HG03432 (cell line): ENCODE results near the gene RASA4.
"Not testable (repeated sequence)": the region's sequence is repeated elsewhere in the genome, so short reads cannot be mapped to it uniquely, and the experiment has no call there.

ENCODE experiments used
- ATAC-seq: cut with Tn5 transposase; IDR thresholded peaks from one replicate; pipeline ENCODE4 v1.9.1; 2021; ENCODE audit warnings: mild to moderate bottlenecking, moderate library complexity; ENCODE audit not compliant: unreplicated experiment

The RASA4 gene

GRCh38 chr7:102544372-102544771 lies 72.2 kb downstream of the RASA4 start:
- ATAC-seq = not testable (repeated sequence)

DNA sequence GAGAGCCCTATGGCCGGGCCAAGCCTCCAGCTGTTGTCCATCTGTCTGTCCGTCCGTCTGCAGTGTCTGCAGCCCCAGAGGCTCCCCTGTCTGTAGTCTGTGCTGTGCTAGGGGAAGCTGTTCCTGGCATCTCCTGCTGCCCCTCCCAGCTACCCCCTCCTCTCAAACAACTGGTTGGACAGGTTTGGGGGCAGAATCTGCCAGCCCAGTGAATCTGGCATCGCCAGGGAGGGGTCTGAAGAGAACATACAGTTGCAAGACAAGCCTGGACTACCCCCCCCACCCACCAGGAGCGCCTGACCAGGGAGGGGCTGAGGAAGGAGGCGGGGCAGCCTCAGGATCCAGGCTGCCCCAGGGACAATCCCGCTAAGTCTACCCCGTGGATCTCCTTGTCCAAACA lies 73.0 kb downstream of the RASA4 start, which contains the start of gene UPK3BL2:
UPK3BL2 (minus strand) TSS at position 101 of the 400 bp plus-strand sequence; CDS start at position 41, 60 bp downstream.
- not testable (repeated sequence) for ATAC-seq

DNA sequence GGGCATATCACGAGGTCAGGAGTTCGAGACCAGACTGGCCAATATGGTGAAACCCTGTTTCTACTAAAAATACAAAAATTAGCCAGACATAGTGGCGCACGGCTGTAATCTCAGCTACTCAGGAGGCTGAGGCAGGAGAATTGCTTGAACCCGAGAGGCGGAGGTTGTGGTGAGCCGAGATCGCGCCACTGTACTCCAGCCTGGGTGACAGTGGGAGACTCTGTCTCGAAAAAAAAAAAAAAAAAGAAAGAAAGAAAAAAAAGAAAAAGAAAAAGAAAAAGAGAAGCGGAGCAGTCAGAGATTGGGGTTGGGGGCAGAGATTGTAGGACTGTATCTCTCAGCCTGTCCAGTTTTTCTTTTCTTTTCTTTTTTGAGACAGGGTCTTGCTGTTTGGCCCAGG lies 73.8 kb downstream of the RASA4 start:
- not testable (repeated sequence) for ATAC-seq

DNA sequence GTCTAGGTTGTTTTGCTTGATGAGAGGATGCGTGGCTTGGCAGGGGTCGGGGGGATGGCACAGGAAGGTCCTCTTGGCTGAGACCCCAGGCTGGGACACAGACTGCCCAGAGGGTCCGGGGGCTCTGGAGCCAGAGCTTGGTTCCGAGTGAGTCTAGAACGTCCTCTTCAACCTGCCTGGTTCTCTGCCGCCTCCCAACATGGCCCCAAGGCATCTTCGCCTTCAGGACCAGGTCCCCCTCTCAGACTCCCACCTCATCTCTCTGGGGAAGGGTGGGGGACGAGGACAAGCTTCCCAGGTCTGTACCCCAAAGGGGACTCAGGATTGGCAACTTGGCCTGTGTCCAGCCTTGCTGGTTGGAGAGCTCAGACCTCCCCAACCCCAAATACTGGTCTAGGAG lies 74.5 kb downstream of the RASA4 start:
- ATAC-seq = not testable (repeated sequence)

GRCh38 chr7:102540604-102541003 lies 76.0 kb downstream of the RASA4 start:
- ATAC-seq = not testable (repeated sequence)

DNA sequence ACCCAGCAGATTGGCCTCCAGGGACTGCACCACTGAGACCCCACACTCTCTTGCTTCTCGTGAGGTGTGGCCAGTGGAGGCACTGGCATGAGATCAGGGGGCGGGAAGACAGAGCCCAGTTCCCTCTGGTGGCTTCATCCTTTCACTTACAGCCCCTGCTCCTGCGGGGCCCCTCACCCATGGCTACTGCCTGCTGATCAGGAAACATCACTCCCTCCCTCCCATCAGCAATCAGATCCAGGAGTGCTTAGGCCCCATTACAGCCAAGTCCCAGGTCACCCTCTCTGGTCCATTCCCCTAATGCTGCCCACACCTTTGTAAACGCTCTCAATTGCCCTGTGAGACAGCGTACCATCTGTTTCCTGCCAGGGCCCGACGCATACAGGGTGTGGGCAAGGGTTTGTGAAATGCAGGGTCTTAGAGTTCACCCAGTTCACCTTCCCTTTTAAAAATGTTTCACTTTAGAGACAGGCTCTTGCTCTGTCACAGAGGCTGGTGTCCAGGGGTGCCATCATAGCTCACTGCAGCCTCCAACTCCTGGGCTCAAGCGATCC lies 81.4 kb downstream of the RASA4 start:
- not testable (repeated sequence) for ATAC-seq

- not testable (repeated sequence) for ATAC-seq
These were observed 84.4 kb downstream of the RASA4 start for GRCh38 chr7:102532127-102532526.

GRCh38 chr7:102531583-102531982 lies 85.0 kb downstream of the RASA4 start:
- ATAC-seq = not testable (repeated sequence)

- ATAC-seq = not testable (repeated sequence)
These were observed 88.4 kb downstream of the RASA4 start for GRCh38 chr7:102527822-102528793.

DNA sequence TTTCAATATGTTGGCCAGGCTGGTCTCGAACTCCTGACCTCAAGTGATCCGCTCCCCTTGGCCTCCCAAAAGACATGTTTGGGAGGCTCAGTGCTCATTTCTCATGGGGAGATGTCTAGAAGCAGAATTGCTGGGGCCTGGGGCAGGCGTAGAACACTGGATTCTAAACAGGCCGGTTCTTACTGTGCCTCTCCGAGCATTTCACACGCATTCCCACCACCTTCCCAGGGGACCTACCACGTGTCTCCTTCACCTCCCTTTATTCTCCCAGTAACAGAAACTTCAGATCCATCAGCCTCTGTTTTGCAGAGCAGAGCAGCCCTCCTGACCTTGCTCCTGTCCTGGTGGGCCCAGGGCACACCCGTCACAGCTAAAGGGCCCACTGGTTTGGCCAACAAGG lies 89.4 kb downstream of the RASA4 start:
- ATAC-seq = not testable (repeated sequence)

GRCh38 chr7:102524803-102525202 lies 91.8 kb downstream of the RASA4 start:
- ATAC-seq = not testable (repeated sequence)
